HG03565 (cell line): ENCODE results near the gene PARD3B.

Experiments
- ATAC-seq: cut with Tn5 transposase; IDR thresholded peaks from one replicate; pipeline ENCODE4 v1.9.1; 2021; ENCODE audit warnings: mild to moderate bottlenecking, moderate library complexity; ENCODE audit not compliant: unreplicated experiment

The PARD3B gene

DNA sequence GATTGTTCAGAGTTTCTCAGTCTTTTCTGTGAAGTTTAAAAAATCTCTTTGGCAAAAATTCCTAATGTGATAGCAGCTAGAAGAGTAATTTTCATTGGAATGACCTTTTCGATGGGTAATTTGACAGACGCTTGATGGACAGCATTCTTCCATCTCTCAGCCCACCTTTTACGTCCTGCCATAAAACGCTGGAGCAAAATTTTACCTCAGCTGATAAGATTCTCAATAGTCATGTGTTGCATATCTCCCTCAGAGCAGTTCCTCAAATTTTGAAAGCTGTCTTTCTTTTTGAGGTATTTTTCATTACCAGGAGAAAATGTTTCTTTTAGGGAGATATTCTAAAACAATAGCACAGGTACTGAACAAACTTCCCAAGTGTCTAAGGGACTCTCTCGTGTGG lies 441.4 kb downstream of the PARD3B start:
- ATAC-seq: no peak

DNA sequence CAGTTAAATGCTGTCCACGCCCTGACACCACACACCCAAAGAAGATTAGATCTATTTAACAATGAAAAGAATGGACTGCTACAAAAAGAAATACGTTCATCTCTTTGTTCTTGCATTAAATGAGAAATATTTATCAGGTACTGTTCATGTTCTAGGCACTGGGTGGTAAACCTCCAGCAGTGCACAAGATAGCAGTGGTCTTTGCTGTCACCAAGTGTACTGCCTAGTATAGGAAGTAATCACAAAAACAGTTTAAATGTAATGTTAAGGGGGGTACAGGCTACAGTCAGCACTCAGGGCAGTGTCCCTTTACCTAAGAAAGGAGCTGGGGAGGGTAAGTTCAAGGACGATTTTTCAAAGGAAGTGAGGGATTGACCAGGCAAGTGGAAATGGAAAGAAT lies 443.6 kb downstream of the PARD3B start:
- ATAC-seq: no peak

DNA sequence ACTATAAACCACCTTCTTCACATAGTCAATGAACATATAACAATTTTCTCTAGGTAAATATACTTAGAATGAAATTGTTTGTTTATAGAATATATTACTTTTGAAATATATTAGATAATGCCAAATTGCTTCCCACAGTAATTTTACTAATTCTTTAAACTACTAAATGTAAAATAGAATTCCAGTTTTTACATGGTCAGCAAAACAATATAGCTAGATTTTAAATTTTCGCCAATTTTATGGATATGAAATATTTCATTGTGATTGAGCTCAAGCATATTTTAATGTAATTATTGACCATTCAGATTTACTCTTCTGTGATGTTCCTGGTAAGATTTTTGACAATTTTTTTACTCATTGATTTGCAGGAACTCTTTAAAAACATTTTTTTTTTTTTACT lies 444.6 kb downstream of the PARD3B start:
- no peak for ATAC-seq

GRCh38 chr2:205001300-205001966 lies 456.2 kb downstream of the PARD3B start:
- ATAC-seq: no peak

DNA sequence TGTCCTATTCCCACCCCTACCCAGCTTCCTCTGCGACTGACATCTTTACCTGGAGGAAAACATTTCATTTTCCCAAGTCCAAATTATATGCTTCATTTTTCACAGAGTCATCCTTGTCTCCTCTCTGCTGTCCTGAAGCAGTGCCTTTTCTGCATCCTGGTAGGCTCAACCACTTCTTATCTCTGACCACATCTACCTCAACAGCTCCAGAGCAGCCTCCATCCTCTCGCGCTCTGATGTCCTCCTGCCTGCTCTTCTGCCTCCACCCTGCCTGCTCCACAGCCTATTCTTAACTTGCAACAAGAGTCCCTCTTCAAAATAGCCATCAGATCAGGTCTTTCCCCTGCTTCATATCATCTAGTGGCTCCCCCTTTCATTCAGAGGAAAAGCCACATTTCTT lies 457.1 kb downstream of the PARD3B start:
- ATAC-seq: no peak

GRCh38 chr2:205003288-205003687 lies 458.0 kb downstream of the PARD3B start:
- ATAC-seq: no peak

DNA sequence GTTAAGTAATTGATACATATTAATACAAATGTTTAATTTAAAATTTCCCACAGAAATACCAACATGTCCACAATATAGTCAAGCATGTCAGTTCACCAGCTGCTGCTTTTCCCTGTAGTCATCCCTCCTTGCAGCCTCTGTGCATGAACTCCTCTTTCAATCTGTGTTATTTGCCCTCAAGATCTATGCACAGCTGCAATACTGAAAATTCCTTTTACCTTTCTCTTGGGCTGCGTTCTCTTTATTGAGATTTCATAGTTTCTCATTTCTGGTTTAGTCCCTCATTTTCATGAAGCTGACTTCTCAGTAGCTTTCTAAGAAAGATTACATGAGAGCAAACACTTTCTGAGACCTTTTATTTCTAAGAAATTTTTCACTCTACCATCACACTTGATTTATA lies 464.9 kb downstream of the PARD3B start:
- no peak for ATAC-seq

GRCh38 chr2:205011031-205011430 lies 465.8 kb downstream of the PARD3B start:
- no peak for ATAC-seq

DNA sequence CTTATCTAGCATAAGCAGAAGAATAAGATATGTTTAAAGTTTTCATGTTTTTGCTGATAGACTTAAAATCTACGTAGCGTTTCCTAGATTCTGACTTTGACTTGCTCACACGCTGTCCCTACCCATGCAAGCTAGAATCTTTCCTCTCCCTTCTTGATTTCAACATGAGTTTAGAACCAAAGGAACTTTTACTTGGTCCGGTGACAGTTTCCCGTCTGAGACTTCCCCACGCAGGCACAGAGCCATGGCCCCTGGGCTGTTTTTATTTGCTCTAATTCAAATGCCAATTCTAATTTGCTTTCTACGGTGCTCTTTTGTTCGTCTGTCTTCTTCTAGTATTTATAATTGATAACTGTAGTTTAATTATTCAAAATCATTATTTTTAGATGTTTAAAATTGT lies 467.7 kb downstream of the PARD3B start:
- no peak for ATAC-seq

DNA sequence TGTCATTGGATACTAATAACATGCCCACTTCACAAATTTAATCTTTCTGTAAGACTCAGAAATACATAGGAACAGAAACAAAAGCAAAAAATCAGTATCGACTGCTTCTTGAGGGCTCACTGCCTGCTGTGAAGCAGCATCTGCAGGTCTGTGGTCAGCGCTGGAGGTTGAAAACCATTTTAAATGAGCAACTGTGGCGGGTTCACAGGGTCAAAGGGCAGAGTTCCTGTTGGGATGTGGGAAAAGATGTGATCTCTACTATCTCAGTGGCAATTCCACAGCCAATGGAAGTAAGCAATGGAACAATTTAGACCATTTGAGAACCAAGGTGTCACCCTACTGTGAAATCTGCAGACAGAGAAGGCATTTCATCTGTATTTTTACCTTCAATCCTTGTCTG lies 468.3 kb downstream of the PARD3B start:
- ATAC-seq: no peak

- no peak for ATAC-seq
Measured at GRCh38 chr2:205014201-205014600, 468.9 kb downstream of the PARD3B start.

GRCh38 chr2:205017381-205017780 lies 472.1 kb downstream of the PARD3B start:
- ATAC-seq: no peak

DNA sequence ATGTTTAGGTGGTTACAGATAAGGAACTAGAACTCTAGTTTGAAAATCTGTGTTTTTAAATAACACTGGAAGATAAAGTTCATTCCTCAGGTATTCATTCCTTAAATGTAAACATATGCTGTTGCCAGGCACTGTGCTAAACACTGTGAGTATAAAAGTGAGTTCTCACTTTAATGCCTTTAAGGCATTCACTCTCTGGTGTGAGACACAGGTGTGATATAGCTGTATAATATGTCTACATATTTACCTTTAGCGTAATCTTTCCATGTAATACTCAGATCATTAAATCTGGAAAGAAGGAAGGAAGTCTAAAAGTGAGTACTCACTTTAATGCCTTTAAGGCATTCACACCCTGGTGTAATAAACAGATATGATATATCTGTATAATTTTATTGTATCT lies 472.6 kb downstream of the PARD3B start:
- ATAC-seq: no peak

- no peak for ATAC-seq
Measured at GRCh38 chr2:205020673-205021072, 475.4 kb downstream of the PARD3B start.

DNA sequence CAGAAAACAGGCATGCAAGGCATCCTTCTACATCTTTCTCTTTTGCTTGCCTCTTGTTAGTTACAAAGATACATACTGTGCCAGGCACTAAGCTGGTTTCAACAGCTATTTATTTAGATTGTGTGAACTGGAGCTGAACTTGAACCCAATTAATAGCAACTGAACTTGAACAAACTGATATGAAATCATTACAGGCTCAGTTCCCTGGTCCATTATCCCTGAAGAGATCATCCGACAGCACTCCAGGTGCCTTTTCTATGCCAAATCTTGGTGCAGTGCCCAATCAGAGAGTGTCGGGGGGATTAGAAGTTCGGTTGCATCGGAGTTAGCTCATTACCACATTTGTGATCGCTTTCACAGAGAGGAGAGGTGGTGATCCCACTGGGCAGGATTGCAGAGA lies 477.6 kb downstream of the PARD3B start:
- ATAC-seq: no peak

DNA sequence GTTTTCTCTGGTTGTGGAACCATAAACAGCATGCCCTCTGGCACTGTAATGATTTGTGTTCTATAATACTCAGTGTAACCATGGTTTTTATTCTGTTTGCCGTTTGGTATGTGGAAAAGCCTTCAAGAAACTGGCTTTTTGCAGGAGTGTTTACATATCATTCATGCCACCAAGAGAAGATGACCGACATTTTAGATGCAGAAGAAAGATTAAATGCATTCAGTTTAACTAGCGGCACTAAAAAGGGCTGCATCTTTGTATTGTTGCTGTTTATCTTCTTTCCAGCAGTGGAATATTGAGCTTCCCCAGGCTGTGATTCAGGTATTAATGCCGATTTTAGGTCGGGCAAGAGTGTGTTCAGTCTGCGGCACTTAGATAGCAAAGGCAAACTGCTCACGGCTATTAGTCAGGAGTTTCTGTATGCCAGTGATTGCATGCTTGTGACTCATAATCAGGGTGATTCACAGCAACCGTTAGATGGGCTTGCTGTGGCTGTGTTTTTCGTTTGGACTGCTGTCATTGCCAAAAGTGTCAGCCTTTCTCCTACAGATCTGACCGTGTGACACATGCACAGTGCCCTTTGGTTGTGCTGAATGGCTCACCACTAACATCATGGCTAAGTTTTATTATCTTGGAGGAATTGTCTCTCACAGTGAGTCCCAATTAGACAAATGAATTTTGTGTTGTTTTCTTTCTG lies 479.7 kb downstream of the PARD3B start:
- ATAC-seq: no peak

- no peak for ATAC-seq
Measured at GRCh38 chr2:205025580-205026240, 480.4 kb downstream of the PARD3B start.

DNA sequence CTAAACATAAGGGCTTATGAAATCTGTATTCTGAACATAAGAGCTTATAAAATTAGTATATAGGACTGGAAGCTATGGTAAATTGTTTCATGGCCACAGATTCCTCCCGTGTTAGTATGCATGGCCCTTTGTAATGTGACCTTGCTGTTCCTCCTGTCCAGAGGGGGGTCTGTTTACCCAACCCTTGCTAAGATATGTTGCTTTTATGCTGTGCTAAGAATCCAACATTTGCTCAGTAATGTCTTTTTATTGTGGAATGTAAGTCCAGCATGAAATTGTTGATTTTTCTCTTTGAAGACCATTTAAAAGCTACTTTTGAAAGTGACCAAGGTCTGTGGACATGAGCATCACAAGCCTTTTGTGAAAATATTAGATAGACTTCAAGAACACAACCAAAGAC lies 485.4 kb downstream of the PARD3B start:
- ATAC-seq: no peak

GRCh38 chr2:205032093-205032551 lies 486.8 kb downstream of the PARD3B start:
- ATAC-seq: no peak

DNA sequence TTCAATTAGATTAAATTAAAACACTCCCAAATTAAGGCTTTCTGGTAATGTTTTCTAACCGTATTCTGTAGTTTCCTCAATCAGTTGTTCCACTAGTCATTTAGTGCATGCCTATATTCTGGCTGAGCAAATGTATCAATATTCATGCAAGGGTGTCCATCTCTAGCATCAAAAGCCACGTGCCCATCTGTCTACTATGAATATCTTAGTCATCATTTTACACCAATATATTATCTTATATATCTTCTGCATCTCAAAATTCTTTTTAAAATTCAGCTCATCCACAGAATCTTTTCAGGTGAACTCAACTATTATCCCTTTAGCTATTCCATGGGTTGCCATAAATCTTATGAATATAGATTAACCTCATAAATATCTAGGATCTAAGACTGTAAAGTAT lies 488.2 kb downstream of the PARD3B start:
- no peak for ATAC-seq

DNA sequence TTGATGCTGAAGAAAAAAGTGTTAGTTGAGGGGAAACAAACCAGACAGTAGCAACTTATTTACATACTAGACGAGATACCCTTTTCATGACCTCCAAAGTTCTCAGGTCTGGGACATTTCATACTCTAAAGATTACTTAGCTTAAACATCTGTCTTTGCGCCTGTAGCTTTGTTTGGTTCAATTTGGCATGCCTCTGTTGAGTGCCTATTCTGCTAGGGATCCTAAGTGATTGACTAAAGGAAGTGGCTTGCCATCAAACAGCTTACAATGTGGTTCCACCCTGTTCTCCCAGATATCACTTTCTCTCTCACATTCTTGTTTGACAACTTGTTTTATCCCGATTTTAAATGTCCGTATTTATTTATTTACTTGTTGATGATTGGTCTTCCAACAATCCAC lies 488.8 kb downstream of the PARD3B start:
- no peak for ATAC-seq

DNA sequence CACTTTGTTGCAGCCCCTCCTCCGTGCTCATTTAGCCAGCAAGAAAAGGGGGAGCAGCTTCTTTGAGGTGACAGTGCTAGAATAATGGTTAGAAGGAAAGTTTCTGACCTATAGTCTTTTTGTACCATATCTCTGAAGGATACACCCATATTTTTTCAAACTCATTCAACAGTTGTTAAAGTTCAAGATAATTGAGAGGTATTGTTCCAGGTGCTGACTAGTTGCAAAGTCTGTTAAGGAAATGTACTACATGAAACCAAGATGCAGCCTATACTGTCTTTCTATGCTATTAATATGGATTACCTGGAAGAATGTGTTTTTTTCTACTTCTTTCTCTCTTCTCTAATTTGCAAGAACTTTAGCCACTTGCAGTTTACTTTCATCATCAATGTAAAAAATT lies 495.0 kb downstream of the PARD3B start:
- no peak for ATAC-seq
